H9 (cell line): Measurements from ENCODE around the gene ENOX1. TPM values are rescaled to one million over a fixed set of nuclear protein-coding genes. Genes with fewer than 3 reads are reported as not detected.

Experiments
- DNase-seq: peaks from one replicate; pipeline ENCODE4 v3.0.0-alpha.2; 2017
- H2AFZ ChIP-seq: one replicate; pipeline ENCODE4 v1.6.1; 2013; ENCODE audit warnings: mild to moderate bottlenecking, low read length, control low read depth, moderate library complexity
- H2AK5ac ChIP-seq: 2 replicates; pipeline ENCODE4 v1.6.1; 2013; ENCODE audit warnings: low read length, control low read depth, mixed read lengths; ENCODE audit not compliant: insufficient read length
- H2BK120ac ChIP-seq: one replicate; pipeline ENCODE4 v1.6.1; 2013; ENCODE audit warnings: low read depth, mild to moderate bottlenecking, low read length, control low read depth, inconsistent platforms; ENCODE audit not compliant: poor library complexity, severe bottlenecking
- H2BK12ac ChIP-seq: 2 replicates; pipeline ENCODE4 v1.6.1; 2013; ENCODE audit warnings: low read length, control low read depth, mixed read lengths, low read depth; ENCODE audit not compliant: insufficient read length
- H2BK15ac ChIP-seq: 2 replicates; pipeline ENCODE4 v1.6.1; 2013; ENCODE audit warnings: low read depth, low read length, control low read depth
- H2BK20ac ChIP-seq: one replicate; pipeline ENCODE4 v1.6.1; 2013; ENCODE audit warnings: low read depth, mild to moderate bottlenecking, low read length, control low read depth, inconsistent platforms; ENCODE audit not compliant: poor library complexity, severe bottlenecking
- H2BK5ac ChIP-seq: 2 replicates; pipeline ENCODE4 v1.6.1; 2013; ENCODE audit warnings: low read length, control low read depth, mixed read lengths; ENCODE audit not compliant: insufficient read length
- H3K14ac ChIP-seq: 2 replicates; pipeline ENCODE4 v1.6.1; 2013; ENCODE audit warnings: low read length, control low read depth; ENCODE audit not compliant: insufficient read depth
- H3K18ac ChIP-seq: 2 replicates; pipeline ENCODE4 v1.6.1; 2013; ENCODE audit warnings: low read depth, mild to moderate bottlenecking, mixed read lengths, low read length, control low read depth; ENCODE audit not compliant: insufficient read length
- H3K23ac ChIP-seq: 2 replicates; pipeline ENCODE4 v1.6.1; 2013; ENCODE audit warnings: low read length, control low read depth, mixed read lengths, low read depth; ENCODE audit not compliant: insufficient read length
- H3K23me2 ChIP-seq: 2 replicates; pipeline ENCODE4 v1.6.1; 2013; ENCODE audit warnings: low read depth, mild to moderate bottlenecking, mixed read lengths, low read length, control low read depth; ENCODE audit not compliant: insufficient read length, poor library complexity, severe bottlenecking
- H3K27ac ChIP-seq: 2 replicates; pipeline ENCODE4 v1.5.1; 2013; ENCODE audit warnings: low read length, control low read depth, mixed read lengths, low read depth; ENCODE audit not compliant: insufficient read length
- H3K27me3 ChIP-seq: 2 replicates; pipeline ENCODE4 v1.6.1; 2013; ENCODE audit warnings: low read length, control low read depth, inconsistent platforms; ENCODE audit not compliant: insufficient read depth
- H3K4ac ChIP-seq: 2 replicates; pipeline ENCODE4 v1.6.1; 2013; ENCODE audit warnings: low read depth, mild to moderate bottlenecking, control low read depth, inconsistent platforms, low read length, moderate library complexity
- H3K4me1 ChIP-seq: 2 replicates; pipeline ENCODE4 v1.6.1; 2013; ENCODE audit warnings: low read length, control low read depth, inconsistent platforms; ENCODE audit not compliant: insufficient read depth
- H3K4me2 ChIP-seq: 2 replicates; pipeline ENCODE4 v1.6.1; 2013; ENCODE audit warnings: low read length, control low read depth, mixed read lengths; ENCODE audit not compliant: insufficient read length, insufficient read depth
- H3K56ac ChIP-seq: 2 replicates; pipeline ENCODE4 v1.6.1; 2013; ENCODE audit warnings: low read depth, mild to moderate bottlenecking, mixed read lengths, low read length, control low read depth; ENCODE audit not compliant: insufficient read length
- H3K79me1 ChIP-seq: 2 replicates; pipeline ENCODE4 v1.6.1; 2013; ENCODE audit warnings: low read depth, mild to moderate bottlenecking, moderate library complexity, low read length, control low read depth, inconsistent platforms; ENCODE audit not compliant: insufficient read depth, poor library complexity, severe bottlenecking
- H3K79me2 ChIP-seq: 2 replicates; pipeline ENCODE4 v1.6.1; 2013; ENCODE audit warnings: low read length, control low read depth, inconsistent platforms; ENCODE audit not compliant: insufficient read depth
- H3K9ac ChIP-seq: 2 replicates; pipeline ENCODE4 v1.6.1; 2013; ENCODE audit warnings: low read length, control low read depth, mixed read lengths; ENCODE audit not compliant: insufficient read length; ENCODE audit errors: extremely low read depth
- H3K9me3 ChIP-seq: one replicate; pipeline ENCODE4 v1.6.1; 2013; ENCODE audit warnings: low read depth, low read length, inconsistent platforms; ENCODE audit not compliant: control insufficient read depth
- H3T11ph ChIP-seq: one replicate; pipeline ENCODE4 v1.6.1; 2013; ENCODE audit warnings: mild to moderate bottlenecking, low read length, control low read depth, inconsistent platforms
- H4K20me1 ChIP-seq: one replicate; pipeline ENCODE4 v1.6.1; 2013; ENCODE audit not compliant: control insufficient read depth, insufficient read length, insufficient read depth
- H4K5ac ChIP-seq: 2 replicates; pipeline ENCODE4 v1.6.1; 2013; ENCODE audit warnings: low read depth, mild to moderate bottlenecking, mixed read lengths, low read length, control low read depth; ENCODE audit not compliant: insufficient read length
- H4K8ac ChIP-seq: replicated peaks from 2 replicates; pipeline ENCODE4 v1.6.1; 2013; ENCODE audit warnings: low read length, control low read depth, mixed read lengths, low read depth; ENCODE audit not compliant: insufficient read length
- H4K91ac ChIP-seq: 2 replicates; pipeline ENCODE4 v1.6.1; 2013; ENCODE audit warnings: low read depth, mild to moderate bottlenecking, moderate library complexity, mixed read lengths, low read length, control low read depth; ENCODE audit not compliant: insufficient read length
- H3K27ac Mint-ChIP-seq, 3 experiments: 2 replicates in 2 of 3; 3 replicates in 1 of 3; pipeline ENCODE4 v1.8.0; 2020 to 2021; ENCODE audit warnings: mixed read lengths in 3 of 3, mild to moderate bottlenecking in 1 of 3, moderate library complexity in 1 of 3
- H3K27me3 Mint-ChIP-seq: 2 replicates; pipeline ENCODE4 v1.8.0; 2021; ENCODE audit warnings: low read depth, mild to moderate bottlenecking, moderate library complexity, mixed read lengths
- H3K36me3 Mint-ChIP-seq, 3 experiments: 2 replicates in 2 of 3; 3 replicates in 1 of 3; pipeline ENCODE4 v1.8.0; 2020 to 2021; ENCODE audit warnings: low read depth in 3 of 3, mixed read lengths in 3 of 3; ENCODE audit not compliant: insufficient read depth in 1 of 3
- H3K4me1 Mint-ChIP-seq, 2 experiments: 2 replicates each; pipeline ENCODE4 v1.8.0; 2020; ENCODE audit warnings: mixed read lengths in 2 of 2
- H3K4me3 Mint-ChIP-seq, 2 experiments: 2 replicates in 1 of 2; 3 replicates in 1 of 2; pipeline ENCODE4 v1.8.0; 2020 to 2021; ENCODE audit warnings: mild to moderate bottlenecking in 2 of 2, mixed read lengths in 2 of 2, moderate library complexity in 1 of 2
- H3K9me3 Mint-ChIP-seq, 2 experiments: 2 replicates in 1 of 2; 3 replicates in 1 of 2; pipeline ENCODE4 v1.8.0; 2020; ENCODE audit warnings: mild to moderate bottlenecking in 2 of 2, mixed read lengths in 2 of 2, moderate library complexity in 1 of 2
- WGBS: extraction: QIAGEN DNeasy Blood & Tissue Kit; methylation state at CpG from one replicate; pipeline ENCODE4 v1.1.7; 2013; ENCODE audit warnings: missing lambda C conversion rate, low lambda C conversion rate, mixed read lengths; ENCODE audit not compliant: insufficient read length; ENCODE audit errors: extremely low coverage; 5-methylcytosine and 5-hydroxymethylcytosine counted together
- total RNA-seq: library from RNA; stranded (reverse); gene quantifications from 2 replicates; pipeline ENCODE4 v1.2.1, GENCODE V29; 2021
- TF ChIP-seq, protein P1 (sequence below): fragments of 200-600 bp; sonication (generic); conservative IDR thresholded peaks from 3 replicates; pipeline ENCODE4 v1.8.0; 2021; ENCODE audit warnings: antibody characterized with exemption, mild to moderate bottlenecking

The ENOX1 gene
- total RNA-seq, 1 experiment from 2014 or later, result 0.24 TPM

GRCh38 chr13:43407023-43407581, 379.7 kb downstream of the ENOX1 start:
- no peak overlapping the region for H2BK5ac ChIP-seq
- no peaks in the 10 kb centered on the region for H3K4me1 ChIP-seq
- no peak overlapping the region for H4K91ac ChIP-seq
- H3K14ac ChIP-seq, result no peak overlapping the region
- no peaks in the 10 kb centered on the region for H4K20me1 ChIP-seq
- no peak overlapping the region for H3K4me3 Mint-ChIP-seq
- no peaks in the 10 kb centered on the region; the same call in 1 of the 2 replicates for H3K27me3 Mint-ChIP-seq
- no peak overlapping the region for H3K27ac Mint-ChIP-seq
- peaks cover 4% of the 10 kb centered on the region in 2 experiments for H3K4me1 Mint-ChIP-seq
- no peak overlapping the region for H3K18ac ChIP-seq
- no peak overlapping the region for H2BK120ac ChIP-seq
- no CpG with 5 or more reads among the region's 5 CpGs for whole genome bisulfite sequencing
- H3K9me3 Mint-ChIP-seq, result no peaks in the 10 kb centered on the region
- H3K27me3 ChIP-seq, result no peaks in the 10 kb centered on the region
- no peak overlapping the region for H2BK20ac ChIP-seq
- no peak overlapping the region for H4K8ac ChIP-seq
- H3K9me3 ChIP-seq, result no peaks in the 10 kb centered on the region
- no peak overlapping the region for H3K9ac ChIP-seq
- DNase-seq, result no peak
- H2AK5ac ChIP-seq, result no peak overlapping the region
- no peaks in the 10 kb centered on the region for H3K23me2 ChIP-seq
- H3K36me3 Mint-ChIP-seq, result no peaks in the 10 kb centered on the region
- no peak overlapping the region for H4K5ac ChIP-seq
- no peak overlapping the region for H2AFZ ChIP-seq
- no peak overlapping the region for H3T11ph ChIP-seq
- no peak overlapping the region for H3K23ac ChIP-seq
- H3K27ac ChIP-seq, result no peak overlapping the region
- H3K56ac ChIP-seq, result no peak overlapping the region
- TF ChIP-seq, protein P1, sequence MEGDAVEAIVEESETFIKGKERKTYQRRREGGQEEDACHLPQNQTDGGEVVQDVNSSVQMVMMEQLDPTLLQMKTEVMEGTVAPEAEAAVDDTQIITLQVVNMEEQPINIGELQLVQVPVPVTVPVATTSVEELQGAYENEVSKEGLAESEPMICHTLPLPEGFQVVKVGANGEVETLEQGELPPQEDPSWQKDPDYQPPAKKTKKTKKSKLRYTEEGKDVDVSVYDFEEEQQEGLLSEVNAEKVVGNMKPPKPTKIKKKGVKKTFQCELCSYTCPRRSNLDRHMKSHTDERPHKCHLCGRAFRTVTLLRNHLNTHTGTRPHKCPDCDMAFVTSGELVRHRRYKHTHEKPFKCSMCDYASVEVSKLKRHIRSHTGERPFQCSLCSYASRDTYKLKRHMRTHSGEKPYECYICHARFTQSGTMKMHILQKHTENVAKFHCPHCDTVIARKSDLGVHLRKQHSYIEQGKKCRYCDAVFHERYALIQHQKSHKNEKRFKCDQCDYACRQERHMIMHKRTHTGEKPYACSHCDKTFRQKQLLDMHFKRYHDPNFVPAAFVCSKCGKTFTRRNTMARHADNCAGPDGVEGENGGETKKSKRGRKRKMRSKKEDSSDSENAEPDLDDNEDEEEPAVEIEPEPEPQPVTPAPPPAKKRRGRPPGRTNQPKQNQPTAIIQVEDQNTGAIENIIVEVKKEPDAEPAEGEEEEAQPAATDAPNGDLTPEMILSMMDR, result no peak
- no peaks in the 10 kb centered on the region for H3K79me1 ChIP-seq
- H2BK12ac ChIP-seq, result no peak overlapping the region
- H3K4ac ChIP-seq, result no peak overlapping the region
- H3K4me2 ChIP-seq, result no peak overlapping the region
- no peak overlapping the region for H2BK15ac ChIP-seq
- no peaks in the 10 kb centered on the region for H3K79me2 ChIP-seq
